ENCODE data around the gene LMF1. TPM values are rescaled to one million over a fixed set of nuclear protein-coding genes. Genes with fewer than 3 reads are reported as not detected.

LMF1 gene
- total and polyA plus RNA-seq, 9 of the 15 experiments (the other 6 are each of a cell fraction or from before 2014, with no cell fraction given): 0.11 to 1.6 (median 0.55) TPM; not detected in 1

DNA sequence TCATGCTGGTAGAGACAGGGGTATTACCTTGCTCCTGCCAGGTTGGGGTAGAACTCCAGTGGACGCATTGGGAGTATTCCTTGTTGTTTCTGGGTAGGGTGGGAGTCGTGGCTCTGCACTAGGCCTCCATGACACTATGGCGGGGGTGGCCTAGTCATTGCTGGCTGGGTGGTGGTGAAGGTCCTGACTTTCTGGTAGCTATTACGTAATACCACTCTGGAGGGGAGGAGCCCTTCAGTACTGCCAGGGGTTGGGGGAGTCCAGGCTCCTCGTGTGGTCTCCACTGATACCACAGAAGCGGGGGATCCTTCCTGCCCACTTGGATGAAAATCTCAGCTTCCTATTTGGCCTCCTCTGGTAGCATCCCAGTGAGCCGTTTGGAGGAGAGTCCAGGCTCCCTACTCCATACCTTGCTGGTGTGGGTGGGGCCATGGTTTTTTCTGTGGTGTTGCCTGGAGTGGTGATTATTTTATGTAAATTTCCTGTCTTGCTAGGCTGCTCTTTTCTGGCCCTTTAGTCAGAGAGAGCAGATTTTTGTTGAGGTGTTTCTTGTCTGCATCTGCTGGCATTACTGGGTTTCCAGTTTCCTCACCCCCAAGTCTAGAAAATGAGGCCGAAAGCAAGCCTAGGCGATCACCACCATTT is 104.4 kb downstream of the LMF1 start (continued):
- TF ChIP-seq ZNF778 (CRISPR knock-in tag; IDR thresholded peaks at IDR 0.05): no peak
- TF ChIP-seq CBX5 (IDR thresholded peaks at IDR 0.05; ENCODE audit: borderline replicate concordance, low read depth): no peak
- no peak for TF ChIP-seq SPI1 (IDR thresholded peaks at IDR 0.05; ENCODE audit: borderline replicate concordance, low read depth, low read length)
- peak; percentile 44; the same call in 1 of the 2 replicates for TF ChIP-seq EGR1 (conservative IDR thresholded peaks at IDR 0.05)
- TF ChIP-seq CBX2 (IDR thresholded peaks at IDR 0.05; ENCODE audit: insufficient read depth, low read length, poor library complexity, severe bottlenecking): no peak
- no peak for TF ChIP-seq POLR3A (IDR thresholded peaks at IDR 0.05; ENCODE audit: borderline replicate concordance, extremely low read depth, insufficient read depth, insufficient read length)

DNA sequence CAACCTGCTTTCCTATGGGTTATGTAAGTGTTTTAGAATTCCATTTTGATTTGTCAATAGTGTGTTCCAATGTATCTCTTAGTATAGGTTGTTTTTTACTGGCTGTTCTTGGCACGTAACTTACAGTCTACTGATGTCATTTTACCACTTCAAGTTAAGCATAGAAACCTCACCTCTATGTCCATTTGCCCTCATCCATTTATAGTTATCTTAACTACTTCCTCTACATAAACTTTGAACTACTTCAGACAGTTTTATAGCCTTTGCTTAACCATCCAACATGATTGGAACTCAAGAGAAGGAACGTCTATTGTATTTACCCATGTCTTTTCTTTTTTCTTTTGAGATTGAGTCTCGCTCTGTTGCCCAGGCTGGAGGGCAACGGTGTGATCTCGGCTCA is 105.8 kb downstream of the LMF1 start:
- Histone ChIP-seq H4K20me1 (replicated peaks; ENCODE audit: control insufficient read depth, insufficient read depth, low read length) (peaks cover 12% of the 10 kb centered on the region; the same call in 1 of the 2 replicates), H3K4me1 (replicated peaks in 1 of 2; ENCODE audit: control insufficient read depth in 2 of 2, insufficient read depth in 2 of 2, low read length in 2 of 2) (peaks cover 0 to 20% of the 10 kb centered on the region in 2 experiments; a peak in 1 of 5 replicates), H3K27ac (ENCODE audit: extremely low read depth, low read depth, low read length) (no peak overlapping the region), H3K4me3 (no peak overlapping the region), H3K27me3 (ENCODE audit: control insufficient read depth in 2 of 2, insufficient read depth in 2 of 2, low read length in 2 of 2) (peaks cover 29 to 48% of the 10 kb centered on the region in 2 experiments), H3K9ac (ENCODE audit: insufficient read depth in 1 of 2, low read depth in 2 of 2, low read length in 2 of 2) (no peak overlapping the region), H3K79me2 (ENCODE audit: control insufficient read depth, insufficient read depth, low read length) (no peaks in the 10 kb centered on the region), H3K9me3 (replicated peaks; ENCODE audit: control insufficient read depth, insufficient read depth, low read depth, low read length) (no peaks in the 10 kb centered on the region), H3K36me3 (ENCODE audit: control insufficient read depth, insufficient read depth, low read length) (no peaks in the 10 kb centered on the region), H3K9me1 (ENCODE audit: control insufficient read depth, insufficient read depth, low read length) (no peaks in the 10 kb centered on the region), H2AFZ (ENCODE audit: low read depth, low read length) (no peak overlapping the region), H3K4me2 (ENCODE audit: insufficient read depth, low read length) (no peak overlapping the region)
- ChIA-PET CTCF (ENCODE audit: low intra/inter-chr PET ratio) (no interaction called here), POLR2A (interaction anchor here (1.1 kb wide), 1 partner anchor 9 kb away, joined by 3 read pairs; no protein-coding TSS in a partner anchor)
- ATAC-seq (no peak), DNase-seq (ENCODE audit: extremely low read depth in 1 of 4, low spot score in 3 of 4) (no peak), FAIRE-seq (no peak)
- WGBS (ENCODE audit: insufficient coverage, low coverage, missing lambda C conversion rate): 3% methylated on average over 5 of the region's 5 CpGs
- in situ Hi-C loops (cut with MboI): no loop called here
- intact Hi-C loops (cut with micrococcal nuclease): no loop called here
- BruUV-seq (replicated peaks): no TSS peak
- no peak for TF ChIP-seq ETS2 (tag; IDR thresholded peaks at IDR 0.05; ENCODE audit: borderline replicate concordance, poor library complexity, severe bottlenecking)
- TF ChIP-seq, protein P1, sequence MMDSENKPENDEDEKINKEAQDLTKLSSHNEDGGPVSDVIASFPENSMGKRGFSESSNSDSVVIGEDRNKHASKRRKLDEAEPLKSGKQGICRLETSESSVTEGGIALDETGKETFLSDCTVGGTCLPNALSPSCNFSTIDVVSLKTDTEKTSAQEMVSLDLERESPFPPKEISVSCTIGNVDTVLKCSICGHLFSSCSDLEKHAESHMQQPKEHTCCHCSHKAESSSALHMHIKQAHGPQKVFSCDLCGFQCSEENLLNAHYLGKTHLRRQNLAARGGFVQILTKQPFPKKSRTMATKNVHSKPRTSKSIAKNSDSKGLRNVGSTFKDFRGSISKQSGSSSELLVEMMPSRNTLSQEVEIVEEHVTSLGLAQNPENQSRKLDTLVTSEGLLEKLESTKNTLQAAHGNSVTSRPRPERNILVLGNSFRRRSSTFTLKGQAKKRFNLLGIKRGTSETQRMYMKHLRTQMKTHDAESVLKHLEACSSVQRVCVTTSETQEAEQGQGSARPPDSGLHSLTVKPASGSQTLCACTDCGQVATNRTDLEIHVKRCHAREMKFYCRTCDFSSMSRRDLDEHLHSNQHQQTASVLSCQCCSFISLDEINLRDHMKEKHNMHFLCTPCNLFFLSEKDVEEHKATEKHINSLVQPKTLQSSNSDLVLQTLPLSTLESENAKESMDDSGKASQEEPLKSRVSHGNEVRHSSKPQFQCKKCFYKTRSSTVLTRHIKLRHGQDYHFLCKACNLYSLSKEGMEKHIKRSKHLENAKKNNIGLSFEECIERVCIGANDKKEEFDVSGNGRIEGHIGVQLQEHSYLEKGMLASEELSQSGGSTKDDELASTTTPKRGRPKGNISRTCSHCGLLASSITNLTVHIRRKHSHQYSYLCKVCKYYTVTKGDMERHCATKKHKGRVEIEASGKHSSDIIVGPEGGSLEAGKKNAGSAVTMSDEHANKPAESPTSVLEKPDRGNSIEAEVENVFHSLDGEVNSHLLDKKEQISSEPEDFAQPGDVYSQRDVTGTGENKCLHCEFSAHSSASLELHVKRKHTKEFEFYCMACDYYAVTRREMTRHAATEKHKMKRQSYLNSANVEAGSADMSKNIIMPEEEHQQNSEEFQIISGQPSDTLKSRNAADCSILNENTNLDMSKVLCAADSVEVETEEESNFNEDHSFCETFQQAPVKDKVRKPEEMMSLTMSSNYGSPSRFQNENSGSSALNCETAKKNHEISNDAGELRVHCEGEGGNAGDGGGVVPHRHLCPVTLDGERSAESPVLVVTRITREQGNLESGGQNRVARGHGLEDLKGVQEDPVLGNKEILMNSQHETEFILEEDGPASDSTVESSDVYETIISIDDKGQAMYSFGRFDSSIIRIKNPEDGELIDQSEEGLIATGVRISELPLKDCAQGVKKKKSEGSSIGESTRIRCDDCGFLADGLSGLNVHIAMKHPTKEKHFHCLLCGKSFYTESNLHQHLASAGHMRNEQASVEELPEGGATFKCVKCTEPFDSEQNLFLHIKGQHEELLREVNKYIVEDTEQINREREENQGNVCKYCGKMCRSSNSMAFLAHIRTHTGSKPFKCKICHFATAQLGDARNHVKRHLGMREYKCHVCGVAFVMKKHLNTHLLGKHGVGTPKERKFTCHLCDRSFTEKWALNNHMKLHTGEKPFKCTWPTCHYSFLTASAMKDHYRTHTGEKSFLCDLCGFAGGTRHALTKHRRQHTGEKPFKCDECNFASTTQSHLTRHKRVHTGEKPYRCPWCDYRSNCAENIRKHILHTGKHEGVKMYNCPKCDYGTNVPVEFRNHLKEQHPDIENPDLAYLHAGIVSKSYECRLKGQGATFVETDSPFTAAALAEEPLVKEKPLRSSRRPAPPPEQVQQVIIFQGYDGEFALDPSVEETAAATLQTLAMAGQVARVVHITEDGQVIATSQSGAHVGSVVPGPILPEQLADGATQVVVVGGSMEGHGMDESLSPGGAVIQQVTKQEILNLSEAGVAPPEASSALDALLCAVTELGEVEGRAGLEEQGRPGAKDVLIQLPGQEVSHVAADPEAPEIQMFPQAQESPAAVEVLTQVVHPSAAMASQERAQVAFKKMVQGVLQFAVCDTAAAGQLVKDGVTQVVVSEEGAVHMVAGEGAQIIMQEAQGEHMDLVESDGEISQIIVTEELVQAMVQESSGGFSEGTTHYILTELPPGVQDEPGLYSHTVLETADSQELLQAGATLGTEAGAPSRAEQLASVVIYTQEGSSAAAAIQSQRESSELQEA (IDR thresholded peaks at IDR 0.05; ENCODE audit: low read depth): no peak
- TF ChIP-seq GATAD2B (IDR thresholded peaks at IDR 0.05; ENCODE audit: borderline replicate concordance): no peak
- TF ChIP-seq CBX2 (IDR thresholded peaks at IDR 0.05; ENCODE audit: insufficient read depth, low read length, poor library complexity, severe bottlenecking): no peak
- TF ChIP-seq BMI1 (IDR thresholded peaks at IDR 0.05; ENCODE audit: low read length): no peak
- no peak for TF ChIP-seq ZNF354B (CRISPR knock-in tag; IDR thresholded peaks at IDR 0.05)
- TF ChIP-seq, protein P2, sequence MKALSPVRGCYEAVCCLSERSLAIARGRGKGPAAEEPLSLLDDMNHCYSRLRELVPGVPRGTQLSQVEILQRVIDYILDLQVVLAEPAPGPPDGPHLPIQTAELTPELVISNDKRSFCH (CRISPR knock-in tag; IDR thresholded peaks at IDR 0.05): no peak
- TF ChIP-seq, protein P2 (tag; IDR thresholded peaks at IDR 0.05): no peak

All from K562 (cell line).